Measurements from ENCODE around the gene DYNLT1. TPM values are rescaled to one million over a fixed set of nuclear protein-coding genes. Genes with fewer than 3 reads are reported as not detected.
A peak's percentile ranks its signal among the peaks of the same experiment; 100 is the strongest.

DYNLT1 gene
- total RNA-seq, 1 experiment from 2014 or later = 105 TPM

DNA sequence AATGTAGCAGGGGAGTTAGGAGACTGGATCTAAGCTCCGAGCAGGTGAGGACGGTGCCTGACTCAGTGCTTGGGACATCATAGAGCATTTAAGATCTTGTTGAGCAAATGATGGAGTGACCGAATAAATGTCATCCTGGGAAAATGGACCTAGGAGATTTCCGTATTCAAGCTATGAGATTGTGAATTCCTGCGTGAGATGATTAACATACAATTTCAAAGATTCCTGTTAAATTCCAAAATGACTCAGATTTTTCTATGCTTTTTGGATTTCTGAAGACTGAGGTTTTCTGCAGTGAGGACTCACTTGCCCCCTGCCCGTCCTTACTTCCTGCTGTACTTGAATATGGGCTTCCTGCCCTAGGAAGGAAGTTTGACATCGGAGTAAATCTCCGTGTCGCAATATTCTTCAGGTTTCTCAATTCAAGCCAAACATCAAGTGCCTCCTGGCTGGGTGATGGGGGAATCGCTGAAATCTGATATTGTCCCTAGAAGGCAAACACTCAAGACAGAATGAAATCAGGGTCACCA, 10.5 kb upstream of the DYNLT1 start:
- Histone ChIP-seq H4K8ac (replicated peaks; ENCODE audit: insufficient read length, low read depth, low read length) (no peak overlapping the region), H3K23ac (ENCODE audit: insufficient read length, low read depth, low read length) (no peak overlapping the region), H4K91ac (ENCODE audit: insufficient read length, low read depth, low read length) (no peak overlapping the region), H4K20me1 (ENCODE audit: control insufficient read depth, insufficient read depth, insufficient read length) (peaks cover 2% of the 10 kb centered on the region), H3K14ac (ENCODE audit: insufficient read depth, low read length) (no peak overlapping the region), H3K9me3 (ENCODE audit: control insufficient read depth, low read depth, low read length) (no peaks in the 10 kb centered on the region), H4K5ac (ENCODE audit: insufficient read length, low read depth, low read length) (no peak overlapping the region), H3K79me2 (ENCODE audit: insufficient read depth, low read length) (no peaks in the 10 kb centered on the region), H3K27ac (ENCODE audit: insufficient read length, low read depth, low read length) (no peak overlapping the region), H2BK12ac (ENCODE audit: insufficient read length, low read depth, low read length) (no peak overlapping the region), H3T11ph (ENCODE audit: low read length) (no peak overlapping the region), H3K4me2 (ENCODE audit: insufficient read depth, insufficient read length, low read length) (no peak overlapping the region), H3K4ac (ENCODE audit: low read depth, low read length) (no peak overlapping the region), H2BK120ac (ENCODE audit: low read depth, low read length, poor library complexity, severe bottlenecking) (no peak overlapping the region), H2AK5ac (ENCODE audit: insufficient read length, low read length) (no peak overlapping the region), H3K18ac (ENCODE audit: insufficient read length, low read depth, low read length) (no peak overlapping the region), H3K9ac (ENCODE audit: extremely low read depth, insufficient read length, low read length) (no peak overlapping the region), H3K79me1 (ENCODE audit: insufficient read depth, low read depth, low read length, poor library complexity, severe bottlenecking) (no peaks in the 10 kb centered on the region), H3K56ac (ENCODE audit: insufficient read length, low read depth, low read length) (no peak overlapping the region), H3K4me1 (ENCODE audit: insufficient read depth, low read length) (no peaks in the 10 kb centered on the region), H3K23me2 (ENCODE audit: insufficient read length, low read depth, low read length, poor library complexity, severe bottlenecking) (no peaks in the 10 kb centered on the region), H2BK15ac (ENCODE audit: low read depth, low read length) (no peak overlapping the region), H2AFZ (ENCODE audit: low read length) (no peak overlapping the region), H2BK20ac (ENCODE audit: low read depth, low read length, poor library complexity, severe bottlenecking) (no peak overlapping the region), H3K27me3 (ENCODE audit: insufficient read depth, low read length) (no peaks in the 10 kb centered on the region), H2BK5ac (ENCODE audit: insufficient read length, low read length) (no peak overlapping the region)
- Mint-ChIP-seq H3K4me3 (no peak overlapping the region), H3K27me3 (ENCODE audit: low read depth) (peaks cover 3% of the 10 kb centered on the region), H3K4me1 (peaks cover 26 to 28% of the 10 kb centered on the region in 2 experiments), H3K27ac (0 out of 7 replicates have a peak overlapping the region, but pooled peaks of 1 of the 3 experiments have one; percentile 5), H3K36me3 (ENCODE audit: insufficient read depth in 1 of 3, low read depth in 3 of 3) (no peaks in the 10 kb centered on the region), H3K9me3 (no peaks in the 10 kb centered on the region)
- no CpG with 5 or more reads among the region's 10 CpGs for WGBS (ENCODE audit: extremely low coverage, insufficient read length, low lambda C conversion rate)
- TF ChIP-seq, protein P1, sequence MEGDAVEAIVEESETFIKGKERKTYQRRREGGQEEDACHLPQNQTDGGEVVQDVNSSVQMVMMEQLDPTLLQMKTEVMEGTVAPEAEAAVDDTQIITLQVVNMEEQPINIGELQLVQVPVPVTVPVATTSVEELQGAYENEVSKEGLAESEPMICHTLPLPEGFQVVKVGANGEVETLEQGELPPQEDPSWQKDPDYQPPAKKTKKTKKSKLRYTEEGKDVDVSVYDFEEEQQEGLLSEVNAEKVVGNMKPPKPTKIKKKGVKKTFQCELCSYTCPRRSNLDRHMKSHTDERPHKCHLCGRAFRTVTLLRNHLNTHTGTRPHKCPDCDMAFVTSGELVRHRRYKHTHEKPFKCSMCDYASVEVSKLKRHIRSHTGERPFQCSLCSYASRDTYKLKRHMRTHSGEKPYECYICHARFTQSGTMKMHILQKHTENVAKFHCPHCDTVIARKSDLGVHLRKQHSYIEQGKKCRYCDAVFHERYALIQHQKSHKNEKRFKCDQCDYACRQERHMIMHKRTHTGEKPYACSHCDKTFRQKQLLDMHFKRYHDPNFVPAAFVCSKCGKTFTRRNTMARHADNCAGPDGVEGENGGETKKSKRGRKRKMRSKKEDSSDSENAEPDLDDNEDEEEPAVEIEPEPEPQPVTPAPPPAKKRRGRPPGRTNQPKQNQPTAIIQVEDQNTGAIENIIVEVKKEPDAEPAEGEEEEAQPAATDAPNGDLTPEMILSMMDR (conservative IDR thresholded peaks at IDR 0.05) = no peak
- no peak for DNase-seq
